HG02973 (cell line): ENCODE results near the gene SENP8.
"Not testable (repeated sequence)": the region's sequence is repeated elsewhere in the genome, so short reads cannot be mapped to it uniquely, and the experiment has no call there.

ENCODE experiments used
- ATAC-seq: cut with Tn5 transposase; IDR thresholded peaks from one replicate; pipeline ENCODE4 v1.9.1; 2021; ENCODE audit warnings: moderate library complexity; ENCODE audit not compliant: unreplicated experiment

Gene SENP8

GRCh38 chr15:72154316-72154715 is 36.1 kb downstream of the SENP8 start:
- ATAC-seq: no peak

GRCh38 chr15:72155003-72155621 is 36.9 kb downstream of the SENP8 start:
- ATAC-seq: no peak

GRCh38 chr15:72155635-72156616 is 37.7 kb downstream of the SENP8 start:
- ATAC-seq: peak; percentile 70

- no peak for ATAC-seq
These were observed 38.7 kb downstream of the SENP8 start for GRCh38 chr15:72156928-72157327.

GRCh38 chr15:72160696-72161245 is 42.6 kb downstream of the SENP8 start:
- ATAC-seq: no peak

- ATAC-seq: no peak
These were observed 43.3 kb downstream of the SENP8 start for GRCh38 chr15:72161361-72162132.

- no peak for ATAC-seq
These were observed 44.4 kb downstream of the SENP8 start for GRCh38 chr15:72162569-72162968.

- no peak for ATAC-seq
These were observed 45.5 kb downstream of the SENP8 start for GRCh38 chr15:72163719-72164118.

GRCh38 chr15:72166716-72167417 is 48.7 kb downstream of the SENP8 start:
- no peak for ATAC-seq

GRCh38 chr15:72167445-72167844 is 49.2 kb downstream of the SENP8 start:
- ATAC-seq: no peak

- no peak for ATAC-seq
These were observed 50.1 kb downstream of the SENP8 start for GRCh38 chr15:72168131-72168807.

- no peak for ATAC-seq
These were observed 50.6 kb downstream of the SENP8 start for GRCh38 chr15:72168808-72169190.

- no peak for ATAC-seq
These were observed 51.2 kb downstream of the SENP8 start for GRCh38 chr15:72169236-72169920.

GRCh38 chr15:72169921-72170611 is 51.9 kb downstream of the SENP8 start:
- no peak for ATAC-seq

GRCh38 chr15:72170691-72171090 is 52.5 kb downstream of the SENP8 start:
- ATAC-seq: no peak

- ATAC-seq: not testable (repeated sequence)
These were observed 53.8 kb downstream of the SENP8 start for GRCh38 chr15:72171978-72172377.

- no peak for ATAC-seq
These were observed 54.6 kb downstream of the SENP8 start for GRCh38 chr15:72172796-72173195.

- ATAC-seq: no peak
These were observed 55.2 kb downstream of the SENP8 start for GRCh38 chr15:72173401-72173800.
